Ovary (tissue), 9 donors: Measurements from ENCODE around the gene CDC37. TPM values are rescaled to one million over a fixed set of nuclear protein-coding genes. Genes with fewer than 3 reads are reported as not detected.

Source experiments
- DNase-seq, 5 donors: peaks; one replicate each; pipeline ENCODE4 v3.0.0-alpha.2; 2019 to 2020
- H3K27ac ChIP-seq, 2 donors: fragments of 200-600 bp; one replicate each; pipeline versions ENCODE4 v1.5.1 to v1.8.0; 2019 to 2022
- H3K27me3 ChIP-seq: fragments of 200-600 bp; one replicate; pipeline ENCODE4 v1.8.0; 2022
- H3K36me3 ChIP-seq: fragments of 200-600 bp; sonication (generic); one replicate; pipeline ENCODE4 v1.5.1; 2019
- H3K4me1 ChIP-seq: one replicate; pipeline ENCODE4 v1.8.1; 2013; ENCODE audit warnings: mild to moderate bottlenecking, moderate library complexity; ENCODE audit not compliant: insufficient read depth
- H3K4me3 ChIP-seq: fragments of 200-600 bp; sonication (generic); one replicate; pipeline ENCODE4 v1.5.1; 2017
- H3K9me3 ChIP-seq, 2 donors: fragments of 200-600 bp in 1 of 2; sonication (generic) in 1 of 2; one replicate each; pipeline versions ENCODE4 v1.5.1 to v1.8.1; 2013 to 2019; ENCODE audit warnings: mild to moderate bottlenecking in 1 of 2, moderate library complexity in 1 of 2
- CTCF ChIP-seq, 3 donors: fragments of 450-650 bp in 2 of 3; fragments of 200-600 bp in 1 of 3; IDR thresholded peaks; one replicate each; pipeline versions ENCODE4 v1.5.1 to v1.8.0; 2016 to 2022; ENCODE audit warnings: antibody characterized with exemption in 3 of 3, mild to moderate bottlenecking in 1 of 3
- EP300 ChIP-seq: sonication (generic); formaldehyde crosslinking; IDR thresholded peaks from one replicate; pipeline ENCODE4 v1.6.1; 2017; ENCODE audit warnings: antibody characterized with exemption
- POLR2A ChIP-seq: fragments of 450-650 bp; IDR thresholded peaks from one replicate; pipeline ENCODE4 v1.6.1; 2017; ENCODE audit warnings: antibody characterized with exemption, mild to moderate bottlenecking, moderate library complexity
- WGBS, 3 donors: extraction: QIAGEN DNeasy Blood & Tissue Kit in 1 of 3; methylation state at CpG; one replicate each; pipeline versions ENCODE4 v1.1.5 to v1.1.7; 2013 to 2017; 5-methylcytosine and 5-hydroxymethylcytosine counted together
- intact Hi-C, 4 donors: fragments of 100-400 bp; cut with DNase I; formaldehyde crosslinking; loops; one replicate each; pipeline versions ENCODE4 v1.11.0 to v1.15.1; 2022 to 2023
- microRNA counts: library from miRNA; unstranded; fragments of <30 nt; microRNA quantifications from one replicate; lab custom pipeline; 2016
- microRNA-seq, 3 donors: library from miRNA; unstranded; fragments of <30 nt; microRNA quantifications; one replicate each; pipeline versions ENCODE4 to v1.2.0, GENCODE V29; 2019 to 2020
- polyA plus RNA-seq, 2 donors: library from polyadenylated mRNA; stranded (reverse); fragments of 200-250 nt in 1 of 2; fragments of 350-450 nt in 1 of 2; fragmentation: Illumina TruSeq in 1 of 2; extraction: RNeasy Lipid Tissue Mini Kit (QIAGEN cat#74804) in 1 of 2; gene quantifications; one replicate each; pipeline ENCODE4 v1.2.3, GENCODE V29; 2013 to 2014
- total RNA-seq, 7 donors: library from RNA; depleted of rRNA in 2 of 7; stranded (reverse); fragments of >200 nt in 2 of 7; fragmentation: NEBNext Ultra II Directional in 3 of 7; extraction: Animal tissue kit (Norgen Biotek cat#: 25700) in 3 of 7; gene quantifications; one replicate each; pipeline versions ENCODE4 v1.1.0 to v1.2.4, GENCODE V29; 2016 to 2023
- donor health status: DM: no; HTN: no; CAD: no; lungs with moderate emphysema.
- donor health status: DM: no; HTN: no; CAD: no.
- donor health status: Bipolar disorder and iron deficiency.
- donor health status: DM: yes; HTN: yes; CAD: no.
- donor health status: DM: no; HTN: no; CAD: no.
- donor health status: DM: yes; HTN: yes; CAD: no.

CDC37 gene
- total and polyA plus RNA-seq, 9 donors: 81.3 to 180 (median 115) TPM

- TF ChIP-seq POLR2A (no peak), CTCF (IDR thresholded peaks at IDR 0.05) (no peak), EP300 (no peak)
- Histone ChIP-seq H3K4me1 (peaks cover 6% of the 10 kb centered on the region), H3K36me3 (no peaks in the 10 kb centered on the region), H3K27me3 (no peaks in the 10 kb centered on the region), H3K9me3 (no peaks in the 10 kb centered on the region), H3K4me3 (no peak overlapping the region), H3K27ac (peak overlapping the region in 1 of 2 donors; percentile 74)
- 51 to 72% (median 58%) methylated on average over 54 to 63 of the region's 63 CpGs for WGBS, 3 donors
- peak; percentile 74 to 93 (median 82) for DNase-seq
- intact Hi-C loops: no loop called here
Observed at GRCh38 chr19:10352764-10353671, 50.3 kb downstream of the CDC37 start.

- no peaks in the 10 kb centered on the region for H3K4me1 ChIP-seq
Observed at GRCh38 chr19:10346509-10346908, 56.8 kb downstream of the CDC37 start.

GRCh38 chr19:10344780-10345179 lies 58.6 kb downstream of the CDC37 start:
- TF ChIP-seq POLR2A (no peak), EP300 (no peak), CTCF (IDR thresholded peaks at IDR 0.05) (no peak)
- intact Hi-C loops: no loop called here
- no peaks in the 10 kb centered on the region for H3K36me3 ChIP-seq
- no peak overlapping the region for H3K27ac ChIP-seq
- no peaks in the 10 kb centered on the region for H3K4me1 ChIP-seq
- H3K9me3 ChIP-seq: no peaks in the 10 kb centered on the region
- no peak overlapping the region for H3K4me3 ChIP-seq
- DNase-seq: no peak
- 78 to 89% (median 84%) methylated on average over 10 of the region's 10 CpGs for WGBS, 3 donors
- H3K27me3 ChIP-seq: no peaks in the 10 kb centered on the region

More at GRCh38 chr19:10346509-10346908, 56.8 kb downstream of the CDC37 start:
- no peak for DNase-seq
- WGBS, 3 donors: 48 to 56% (median 49%) methylated on average over 10 of the region's 10 CpGs
- Histone ChIP-seq H3K4me3 (no peak overlapping the region), H3K36me3 (no peaks in the 10 kb centered on the region), H3K9me3 (no peaks in the 10 kb centered on the region), H3K27ac (no peak overlapping the region), H3K27me3 (no peaks in the 10 kb centered on the region)
- TF ChIP-seq EP300: no peak
- no peak for TF ChIP-seq CTCF (IDR thresholded peaks at IDR 0.05)
- TF ChIP-seq POLR2A: no peak
- intact Hi-C loops: no loop called here

GRCh38 chr19:10343495-10343894 lies 59.8 kb downstream of the CDC37 start:
- TF ChIP-seq CTCF (IDR thresholded peaks at IDR 0.05) (no peak), EP300 (no peak), POLR2A (no peak)
- intact Hi-C loops: no loop called here
- WGBS, 3 donors: 39 to 52% (median 43%) methylated on average over 2 of the region's 2 CpGs

More at GRCh38 chr19:10343495-10343894, 59.8 kb downstream of the CDC37 start:
- H3K4me1 ChIP-seq: no peaks in the 10 kb centered on the region
- no peak for DNase-seq
- H3K36me3 ChIP-seq: no peaks in the 10 kb centered on the region
- H3K9me3 ChIP-seq: no peaks in the 10 kb centered on the region
- H3K27me3 ChIP-seq: no peaks in the 10 kb centered on the region
- no peak overlapping the region for H3K27ac ChIP-seq
- no peak overlapping the region for H3K4me3 ChIP-seq

MicroRNAs within 50 kb of the gene (microRNA counts, 767-probe panel; counts per million panel counts)
- 530 counts per million, percentile 78 among the panel's probes with 10 or more counts for microRNA hsa-miR-1181 (lab: Ali Mortazavi, UCI)

Small RNA genes within 50 kb of the gene (microRNA-seq; reads per million reads assigned to microRNA genes)
- gene MIR1181: 0 to 0.16 (median 0) reads per million in 3 donors

Other genes with a start within 250 kb of the CDC37 start
- 10 to 100 TPM; 28.1 to 74.2 (median 41.8) TPM for gene DNMT1, start 208.6 kb downstream of the CDC37 start, total RNA-seq
- gene DNMT1, start 208.6 kb downstream of the CDC37 start, polyA plus RNA-seq: 10 to 100 TPM; 19.8 to 60.2 TPM
- 10 to 100 TPM in 4 of 7 donors, 1 to 10 TPM in 3; 3.6 to 25.9 (median 12.7) TPM for gene S1PR2, start 172.2 kb downstream of the CDC37 start, total RNA-seq
- 1 to 10 TPM; 4.9 to 5.1 TPM for gene S1PR2, start 172.2 kb downstream of the CDC37 start, polyA plus RNA-seq
- gene MRPL4, start 151.3 kb downstream of the CDC37 start, total RNA-seq: 10 to 100 TPM; 42.2 to 73.3 (median 58.9) TPM
- 10 to 100 TPM in 1 of 2 donors, 1 to 10 TPM in 1; 4.7 to 60.6 TPM for gene MRPL4, start 151.3 kb downstream of the CDC37 start, polyA plus RNA-seq
- gene ICAM1, start 132.4 kb downstream of the CDC37 start, total RNA-seq: 100 to 1,000 TPM in 1 of 7 donors, 10 to 100 TPM in 6; 12.1 to 116 (median 18.7) TPM
- 10 to 100 TPM; 12.3 to 20.6 TPM for gene ICAM1, start 132.4 kb downstream of the CDC37 start, polyA plus RNA-seq
- gene ICAM4, start 116.6 kb downstream of the CDC37 start, total RNA-seq: 1 to 10 TPM in 2 of 7 donors, under 1 TPM in 5; 0.26 to 3.3 (median 0.60) TPM
- under 1 TPM; 0.17 to 0.29 TPM for gene ICAM4, start 116.6 kb downstream of the CDC37 start, polyA plus RNA-seq
- gene ICAM5, start 113.6 kb downstream of the CDC37 start, total RNA-seq: 10 to 100 TPM in 3 of 7 donors, 1 to 10 TPM in 1, under 1 TPM in 3; 0.51 to 16.1 (median 2.5) TPM
- under 1 TPM in 1 of 2 donors, not detected in 1; 0.11 TPM for gene ICAM5, start 113.6 kb downstream of the CDC37 start, polyA plus RNA-seq
- 1 to 10 TPM; 2.6 to 5.6 (median 3.0) TPM for gene ZGLP1, start 93.7 kb downstream of the CDC37 start, total RNA-seq
- gene ZGLP1, start 93.7 kb downstream of the CDC37 start, polyA plus RNA-seq: 1 to 10 TPM in 1 of 2 donors, under 1 TPM in 1; 0.27 to 4.5 TPM
- 10 to 100 TPM; 11.1 to 23.6 (median 13.2) TPM for gene FDX2, start 87.5 kb downstream of the CDC37 start, total RNA-seq
- gene FDX2, start 87.5 kb downstream of the CDC37 start, polyA plus RNA-seq: 10 to 100 TPM in 1 of 2 donors, 1 to 10 TPM in 1; 2.5 to 16.8 TPM
- 10 to 100 TPM; 13.1 to 50.7 (median 41.0) TPM for gene RAVER1, start 70.0 kb downstream of the CDC37 start, total RNA-seq
- 10 to 100 TPM in 1 of 2 donors, 1 to 10 TPM in 1; 1.3 to 18.2 TPM for gene RAVER1, start 70.0 kb downstream of the CDC37 start, polyA plus RNA-seq
- 10 to 100 TPM in 1 of 7 donors, 1 to 10 TPM in 6; 2.2 to 10.9 (median 3.6) TPM for gene ICAM3, start 63.9 kb downstream of the CDC37 start, total RNA-seq
- gene ICAM3, start 63.9 kb downstream of the CDC37 start, polyA plus RNA-seq: 1 to 10 TPM; 3.9 to 4.3 TPM
- gene TYK2, start 23.0 kb downstream of the CDC37 start, total RNA-seq: 100 to 1,000 TPM in 1 of 7 donors, 10 to 100 TPM in 6; 55.4 to 118 (median 81.6) TPM
- 10 to 100 TPM; 62.7 to 73.2 TPM for gene TYK2, start 23.0 kb downstream of the CDC37 start, polyA plus RNA-seq
- 1 to 10 TPM in 6 of 7 donors, under 1 TPM in 1; 0.71 to 4.8 (median 3.0) TPM for gene PDE4A, start 17.0 kb upstream of the CDC37 start, total RNA-seq
- 1 to 10 TPM; 2.1 to 2.6 TPM for gene PDE4A, start 17.0 kb upstream of the CDC37 start, polyA plus RNA-seq
- gene KEAP1, start 99.8 kb upstream of the CDC37 start, total RNA-seq: 10 to 100 TPM; 29.6 to 61.7 (median 51.7) TPM
- gene KEAP1, start 99.8 kb upstream of the CDC37 start, polyA plus RNA-seq: 10 to 100 TPM; 38.5 to 40.4 TPM
- gene S1PR5, start 113.9 kb upstream of the CDC37 start, total RNA-seq: under 1 TPM in 6 of 7 donors, not detected in 1; 0.12 to 0.57 (median 0.32) TPM
- gene S1PR5, start 113.9 kb upstream of the CDC37 start, polyA plus RNA-seq: 1 to 10 TPM in 1 of 2 donors, under 1 TPM in 1; 0.33 to 1.4 TPM
- gene ATG4D, start 140.4 kb upstream of the CDC37 start, total RNA-seq: 10 to 100 TPM; 13.9 to 26.9 (median 24.1) TPM
- 10 to 100 TPM in 1 of 2 donors, 1 to 10 TPM in 1; 3.1 to 20.8 TPM for gene ATG4D, start 140.4 kb upstream of the CDC37 start, polyA plus RNA-seq
- 10 to 100 TPM; 12.3 to 28.9 (median 23.6) TPM for gene KRI1, start 162.5 kb upstream of the CDC37 start, total RNA-seq
- 10 to 100 TPM; 20.1 to 24.2 TPM for gene KRI1, start 162.5 kb upstream of the CDC37 start, polyA plus RNA-seq
- 1 to 10 TPM; 4.4 to 7.4 (median 5.6) TPM for gene CDKN2D, start 165.4 kb upstream of the CDC37 start, total RNA-seq
- gene CDKN2D, start 165.4 kb upstream of the CDC37 start, polyA plus RNA-seq: 1 to 10 TPM; 2.8 to 7.6 TPM
- gene AP1M2, start 183.8 kb upstream of the CDC37 start, total RNA-seq: 10 to 100 TPM in 1 of 7 donors, 1 to 10 TPM in 4, under 1 TPM in 1, not detected in 1; 0.86 to 45.5 (median 3.8) TPM
- gene AP1M2, start 183.8 kb upstream of the CDC37 start, polyA plus RNA-seq: under 1 TPM; 0.19 to 0.40 TPM
- 100 to 1,000 TPM in 1 of 7 donors, 10 to 100 TPM in 6; 18.1 to 137 (median 52.3) TPM for gene SLC44A2, start 222.0 kb upstream of the CDC37 start, total RNA-seq
- 10 to 100 TPM; 37.6 to 94.1 TPM for gene SLC44A2, start 222.0 kb upstream of the CDC37 start, polyA plus RNA-seq